HG03135 (cell line): ENCODE data around the gene IL1R2.
"Not testable (repeated sequence)": the region's sequence is repeated elsewhere in the genome, so short reads cannot be mapped to it uniquely, and the experiment has no call there.

Experiments
- ATAC-seq: cut with Tn5 transposase; IDR thresholded peaks from one replicate; pipeline ENCODE4 v1.9.1; 2021; ENCODE audit warnings: mild to moderate bottlenecking, moderate library complexity; ENCODE audit not compliant: unreplicated experiment

Gene IL1R2

GRCh38 chr2:101995804-101996203, 4.0 kb downstream of the IL1R2 start:
- ATAC-seq, result no peak

DNA sequence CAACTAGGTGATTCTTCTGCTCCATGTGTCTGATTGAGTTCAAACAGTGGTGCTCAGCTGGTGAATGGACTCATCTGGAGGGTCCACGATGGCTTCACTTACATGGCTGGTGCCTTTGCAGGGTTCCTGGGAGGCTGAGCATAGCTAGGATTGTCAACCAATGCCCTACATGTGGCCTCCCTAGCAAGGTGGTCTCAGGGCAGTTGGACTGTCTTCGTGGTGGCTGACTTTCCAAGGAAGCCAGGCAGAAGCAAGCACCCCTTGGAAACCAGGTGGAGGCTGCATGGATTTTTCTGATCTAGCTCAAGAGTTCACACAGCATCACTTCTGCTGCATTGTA, 6.8 kb downstream of the IL1R2 start:
- no peak for ATAC-seq

DNA sequence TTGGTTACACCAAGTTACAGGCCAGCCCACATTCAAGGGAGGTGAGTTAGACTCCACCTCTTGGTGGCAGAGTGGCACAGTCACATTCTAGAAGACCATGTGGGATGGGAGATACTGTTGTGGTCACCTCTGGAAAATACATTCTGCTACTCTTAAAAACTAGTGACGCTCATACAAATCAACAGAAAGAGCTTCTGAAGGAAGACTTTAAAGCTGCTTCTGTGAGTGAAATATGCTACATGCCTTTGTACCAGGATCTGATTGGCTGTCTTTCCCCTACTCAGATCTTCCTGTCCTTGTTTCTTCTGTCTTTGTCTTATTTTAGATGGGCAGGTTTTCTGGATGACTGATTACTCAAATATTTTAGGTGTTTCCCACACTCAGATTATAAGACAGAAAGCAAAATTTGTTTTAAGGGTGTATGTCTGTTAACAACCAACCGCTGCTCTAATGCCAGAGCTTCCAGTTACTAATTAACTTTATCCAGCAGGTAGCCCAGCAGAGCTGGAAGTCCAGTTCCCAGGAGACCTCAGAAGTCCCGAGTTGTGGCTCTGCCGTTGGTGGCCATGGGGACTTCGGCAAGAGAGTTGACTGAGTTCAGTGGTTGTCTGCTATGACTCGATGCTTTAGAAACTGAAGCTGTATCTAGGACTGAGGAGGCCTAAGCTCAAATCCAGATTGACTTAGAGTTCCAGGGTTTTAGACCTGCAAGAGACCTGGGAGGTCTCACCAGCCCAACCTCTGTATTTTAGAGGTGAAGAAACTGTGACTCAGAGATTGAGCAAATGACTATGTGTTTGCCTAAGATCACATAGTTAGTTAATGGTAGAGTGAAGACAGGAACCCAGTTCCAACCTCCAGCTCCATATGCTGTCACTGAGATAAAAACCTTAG, 7.4 kb downstream of the IL1R2 start:
- ATAC-seq, result no peak

DNA sequence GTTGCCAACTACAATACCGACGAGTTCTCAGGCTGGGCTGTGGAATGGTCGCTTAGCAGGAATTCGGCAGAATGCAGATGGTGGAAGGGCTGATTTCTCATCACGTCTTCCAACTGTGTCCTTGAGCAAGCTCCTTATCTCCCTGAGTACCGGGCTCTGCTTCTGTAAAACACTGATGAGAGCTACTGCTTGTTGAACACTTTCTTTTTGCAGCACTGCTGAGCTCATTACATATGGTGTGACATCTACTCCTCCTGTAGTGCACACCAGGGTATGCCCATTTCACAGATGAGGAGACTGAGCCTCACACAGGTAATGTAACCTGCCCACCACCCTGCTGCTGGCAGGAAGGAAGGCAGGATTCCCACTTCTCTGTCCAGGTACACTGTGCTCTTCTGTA, 8.3 kb downstream of the IL1R2 start:
- no peak for ATAC-seq

DNA sequence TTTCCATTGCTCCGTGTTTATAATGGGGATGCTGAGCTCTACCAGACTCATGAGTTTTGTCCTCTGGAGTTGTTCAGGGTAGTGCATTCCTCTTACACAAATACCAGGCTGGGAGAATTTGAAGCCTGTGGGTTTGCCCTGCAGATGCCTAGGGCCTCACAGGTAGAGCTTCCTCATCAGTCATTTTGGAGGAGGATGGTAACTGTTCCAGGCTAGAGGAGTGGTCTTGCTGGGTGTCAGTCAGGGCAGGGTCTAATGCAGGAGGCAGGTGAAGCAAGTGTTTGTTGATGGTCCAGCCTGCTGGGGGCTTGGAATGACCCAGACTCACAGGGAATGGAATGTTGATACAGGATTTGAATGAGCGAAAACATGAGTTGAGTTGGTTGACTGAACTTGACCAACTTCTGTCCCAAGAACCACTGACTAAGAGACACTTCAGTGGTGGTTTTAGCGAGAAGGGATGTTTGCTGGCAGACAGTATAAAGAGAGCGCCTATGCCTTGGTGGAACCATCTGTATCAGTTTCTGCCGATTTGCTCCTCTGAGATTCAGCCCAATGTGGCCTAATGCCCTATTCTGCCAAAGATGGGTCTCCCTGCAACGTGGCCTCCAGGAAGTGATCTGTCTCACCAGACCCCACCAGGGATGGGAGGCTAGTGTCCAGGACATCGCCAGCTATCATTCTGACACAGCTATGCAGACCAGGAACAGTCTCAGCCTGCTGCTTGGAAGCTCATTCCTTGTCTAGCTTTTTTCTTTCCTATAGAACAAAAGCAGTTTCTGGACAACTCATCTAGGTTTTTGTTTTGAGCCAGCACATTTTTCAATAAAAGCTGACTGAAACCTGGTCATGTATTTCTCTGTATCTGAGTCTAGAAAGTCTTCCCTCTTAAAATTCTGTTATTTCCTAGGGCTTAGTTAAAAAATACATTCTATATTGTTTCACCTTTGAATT, 9.3 kb downstream of the IL1R2 start:
- ATAC-seq, result no peak

DNA sequence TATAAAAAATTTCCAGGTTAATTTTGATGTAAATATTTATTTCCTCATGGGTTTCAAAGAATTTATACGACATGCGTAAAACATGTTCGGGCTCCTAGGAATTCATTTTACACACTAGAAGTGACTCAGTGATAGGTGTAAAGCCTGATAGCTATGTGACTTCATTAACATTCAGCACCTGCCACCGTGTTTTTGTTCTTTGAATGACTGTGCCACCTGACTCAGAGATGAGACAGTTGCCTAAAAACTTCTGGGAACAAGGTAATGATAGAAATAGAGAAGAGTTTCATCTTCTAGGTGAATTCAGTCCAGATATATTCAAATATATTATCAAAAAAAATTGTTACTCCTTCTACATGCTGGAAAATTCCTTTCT, 10.0 kb downstream of the IL1R2 start:
- no peak for ATAC-seq

DNA sequence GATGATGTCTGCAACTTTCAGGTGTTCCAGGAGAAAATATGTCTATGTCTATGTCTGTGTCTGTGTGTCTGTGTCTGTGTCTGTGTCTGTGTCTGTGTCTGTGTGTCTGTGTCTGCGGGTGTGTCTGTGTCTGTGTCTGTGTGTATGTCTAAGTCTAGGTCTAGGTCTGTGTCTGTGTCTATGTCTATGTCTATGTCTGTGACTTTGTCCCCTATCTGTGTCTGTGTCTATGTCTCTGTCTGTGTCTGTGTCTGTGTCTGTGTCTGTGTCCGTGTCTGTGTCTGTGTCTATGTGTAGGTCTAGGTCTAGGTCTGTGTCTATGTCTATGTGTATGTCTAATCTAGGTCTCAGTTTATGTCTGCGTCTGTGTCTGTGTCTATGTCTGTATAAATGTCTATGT, 10.5 kb downstream of the IL1R2 start:
- ATAC-seq, result no peak

DNA sequence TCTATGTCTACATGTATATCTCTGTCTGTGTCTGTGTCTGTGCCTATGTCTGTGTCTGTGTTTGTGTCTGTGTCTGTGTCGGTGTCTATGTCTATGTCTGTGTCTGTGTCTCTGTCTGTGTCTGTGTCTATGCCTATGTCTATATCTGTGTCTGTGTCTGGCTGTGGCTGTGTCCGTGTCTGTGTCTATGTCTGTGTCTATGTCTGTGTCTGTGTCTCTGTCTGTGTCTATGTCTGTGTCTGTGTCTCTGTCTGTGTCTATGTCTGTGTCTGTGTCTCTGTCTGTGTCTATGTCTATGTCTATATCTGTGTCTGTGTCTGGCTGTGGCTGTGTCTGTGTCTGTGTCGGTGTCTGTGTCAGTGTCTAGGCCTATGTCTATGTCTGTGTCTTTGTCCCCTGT, 11.1 kb downstream of the IL1R2 start:
- ATAC-seq, result not testable (repeated sequence)

- ATAC-seq, result no peak
Observed at GRCh38 chr2:102003696-102004095, 11.9 kb downstream of the IL1R2 start.

DNA sequence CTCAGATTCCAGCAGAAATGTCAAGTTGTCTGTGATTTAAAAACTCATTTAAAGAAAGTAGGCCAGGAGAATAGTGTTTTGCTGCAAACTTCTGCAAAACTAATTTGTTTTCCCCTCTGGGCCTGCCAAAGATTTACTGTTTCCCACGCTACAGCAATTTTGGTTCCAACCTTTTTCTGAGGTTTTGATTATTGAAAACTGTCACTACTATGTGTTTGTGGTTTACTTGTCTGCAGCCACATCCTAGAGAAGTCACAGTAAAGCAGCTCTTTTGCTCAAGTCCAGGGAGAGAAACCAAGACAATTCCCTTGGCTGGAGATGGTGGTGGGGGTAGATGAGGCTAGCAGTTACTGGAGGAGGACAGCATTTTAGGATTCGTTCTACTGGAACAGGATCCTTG, 12.8 kb downstream of the IL1R2 start:
- no peak for ATAC-seq

DNA sequence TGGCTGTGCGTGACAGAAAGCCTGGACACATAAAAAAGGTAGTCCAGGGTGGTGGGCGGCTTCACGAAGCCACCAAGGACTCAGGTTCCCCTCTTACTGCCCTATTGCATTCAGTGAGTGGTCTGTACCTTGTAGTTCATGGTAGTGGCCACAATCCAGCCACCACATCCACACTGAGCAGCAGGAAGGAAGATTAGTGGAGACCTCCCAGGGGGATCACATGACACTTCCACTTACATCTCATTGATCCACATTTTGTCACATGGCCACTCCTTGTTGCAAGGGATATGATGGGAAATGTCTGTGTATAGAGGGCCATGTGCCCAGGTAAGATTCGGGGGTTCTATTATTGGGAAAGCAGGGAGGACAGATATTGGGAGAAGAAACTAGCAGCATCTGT, 13.7 kb downstream of the IL1R2 start:
- no peak for ATAC-seq

DNA sequence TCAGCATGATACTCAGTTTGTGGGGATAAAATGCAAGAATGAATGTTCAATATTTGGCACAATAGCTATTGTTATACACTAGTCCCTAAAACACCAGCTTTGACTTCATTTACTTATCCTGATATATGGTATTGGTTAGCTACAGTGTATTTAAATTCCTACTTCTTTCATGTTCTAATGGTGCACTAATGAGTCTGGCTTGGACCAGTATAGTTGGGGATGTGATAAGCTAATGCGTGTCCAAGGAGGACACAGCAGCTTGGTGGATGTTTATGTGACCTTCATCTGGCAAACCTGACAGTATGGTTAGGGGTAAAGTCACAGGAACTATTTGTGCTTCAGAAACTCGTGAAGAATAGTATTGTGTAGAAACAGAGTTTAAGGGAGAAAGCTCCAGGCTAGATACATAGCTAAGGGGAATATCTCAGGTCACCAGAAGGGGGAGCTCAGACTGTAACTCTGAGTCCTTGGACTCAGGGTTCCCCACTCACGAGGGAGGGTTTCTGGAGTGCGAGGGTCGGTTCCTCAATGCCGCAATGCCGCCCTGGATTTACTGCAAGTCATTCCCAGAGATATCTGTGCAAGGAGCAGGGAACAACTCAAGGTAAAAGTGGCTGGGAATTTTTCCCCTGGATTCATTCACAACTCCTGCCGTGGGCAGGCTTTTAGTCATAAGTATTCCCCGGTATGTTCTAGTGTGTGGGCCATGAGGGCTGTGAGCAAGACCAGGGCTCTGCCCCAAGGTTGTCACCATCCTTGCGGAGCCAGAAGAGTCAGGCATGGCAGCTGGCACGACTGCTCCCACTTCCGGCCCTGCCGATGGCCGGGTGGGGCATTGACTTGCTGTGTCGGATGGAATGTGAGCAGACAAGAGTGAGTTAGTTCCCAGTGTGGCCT, 14.5 kb downstream of the IL1R2 start:
- no peak for ATAC-seq

GRCh38 chr2:102006886-102007278, 15.1 kb downstream of the IL1R2 start:
- ATAC-seq, result no peak

- no peak for ATAC-seq
Observed at GRCh38 chr2:102008490-102008889, 16.7 kb downstream of the IL1R2 start.

- no peak for ATAC-seq
Observed at GRCh38 chr2:102009557-102009956, 17.8 kb downstream of the IL1R2 start.

DNA sequence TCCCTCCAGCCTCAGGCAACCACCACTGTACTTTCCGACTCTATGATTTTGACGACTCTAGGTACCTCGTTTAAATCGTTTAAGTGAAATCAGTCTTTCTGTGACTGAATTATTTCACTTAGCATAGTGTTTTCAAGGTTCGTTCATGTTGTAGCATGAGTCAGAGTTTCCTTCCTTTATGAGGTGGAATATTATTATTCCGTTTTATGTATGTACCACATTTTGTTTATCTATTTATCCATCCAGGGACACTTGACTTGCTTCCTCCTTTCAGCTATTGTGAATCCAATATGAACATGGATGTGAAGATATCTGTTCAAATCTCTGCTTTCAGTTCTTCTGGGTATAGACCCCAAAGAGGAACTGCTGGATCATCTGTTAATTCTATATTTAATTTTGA, 19.1 kb downstream of the IL1R2 start:
- ATAC-seq, result no peak

DNA sequence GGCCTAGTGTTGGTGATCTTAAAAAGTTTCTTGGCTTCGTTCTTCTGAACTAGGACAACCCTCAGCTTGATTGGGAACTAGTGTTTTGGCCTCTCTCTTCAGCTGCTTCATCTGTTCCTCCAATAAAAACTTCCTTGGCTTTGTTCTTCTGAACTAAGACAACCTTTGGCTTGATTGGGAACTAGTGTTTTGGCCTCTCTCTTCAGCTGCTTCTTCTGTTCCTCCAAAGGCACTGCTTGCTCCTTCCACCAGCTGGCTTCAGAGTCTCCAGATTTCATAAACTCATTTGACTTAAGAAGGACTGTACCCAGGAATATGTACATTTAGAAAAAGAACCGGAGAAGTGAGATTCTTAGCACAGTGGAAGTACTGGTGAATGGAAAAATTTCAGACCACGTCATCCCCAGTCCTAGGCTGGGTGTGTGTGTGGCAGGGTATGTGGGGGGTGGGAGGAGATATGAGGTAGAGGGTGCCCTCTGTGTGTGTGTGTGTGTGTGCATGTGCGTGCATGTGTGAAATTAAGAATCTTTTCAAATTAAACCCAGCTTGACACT, 20.4 kb downstream of the IL1R2 start:
- no peak for ATAC-seq

GRCh38 chr2:102013206-102014040, 21.7 kb downstream of the IL1R2 start:
- no peak for ATAC-seq

DNA sequence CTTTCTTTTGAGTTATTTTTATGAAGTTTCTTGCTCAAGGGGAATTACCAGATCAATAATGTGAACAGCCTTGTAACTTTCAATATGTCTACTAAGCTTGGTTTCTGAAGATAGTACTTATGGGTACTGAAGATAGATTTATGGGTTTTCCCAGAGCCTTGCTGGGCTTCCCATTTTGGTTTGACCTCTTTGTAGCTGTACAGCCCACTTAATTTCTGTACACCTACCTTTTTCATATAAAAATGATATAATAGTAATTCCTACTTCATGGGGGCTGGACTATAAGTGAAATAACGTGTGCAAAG, 22.2 kb downstream of the IL1R2 start:
- ATAC-seq, result no peak

- ATAC-seq, result no peak
Observed at GRCh38 chr2:102015399-102015798, 23.6 kb downstream of the IL1R2 start.
